ENCODE measurements around the gene ITGA3. TPM values are rescaled to one million over a fixed set of nuclear protein-coding genes. Genes with fewer than 3 reads are reported as not detected.
A peak's percentile ranks its signal among the peaks of the same experiment; 100 is the strongest.

ITGA3 gene
- total and polyA plus RNA-seq, 2 experiments from 2014 or later, result 28.5 to 32.8 TPM

- Histone ChIP-seq H3K79me2 (peaks cover 1% of the 10 kb centered on the region), H3K9me3 (ENCODE audit: low read depth) (no peaks in the 10 kb centered on the region), H3K4me3 (no peak overlapping the region), H3K27ac (peak overlapping the region; percentile 90), H2AFZ (no peak overlapping the region), H3K4me1 (ENCODE audit: insufficient read depth) (peaks cover 27% of the 10 kb centered on the region), H3K9me2 (replicated peaks; ENCODE audit: insufficient read depth) (no peaks in the 10 kb centered on the region), H3K4me2 (peak overlapping the region; percentile 73), H3K36me3 (replicated peaks; ENCODE audit: insufficient read depth, low read depth) (no peaks in the 10 kb centered on the region), H4K20me1 (ENCODE audit: insufficient read depth, poor library complexity, severe bottlenecking) (no peaks in the 10 kb centered on the region), H3K27me3 (no peaks in the 10 kb centered on the region)
- peak; percentile 75 for DNase-seq (ENCODE audit: low spot score)
- TF ChIP-seq EZH2phosphoT487 (IDR thresholded peaks at IDR 0.05; ENCODE audit: low read depth, severe bottlenecking, unreplicated experiment) (no peak), CTCF (IDR thresholded peaks at IDR 0.05; ENCODE audit: poor library complexity) (no peak), EZH2 (IDR thresholded peaks at IDR 0.05; ENCODE audit: borderline replicate concordance) (no peak)
- WGBS (ENCODE audit: low lambda C conversion rate, missing lambda C conversion rate), result 38% methylated on average over 14 of the region's 17 CpGs
Measured at GRCh38 chr17:50101346-50102163, 45.6 kb downstream of the ITGA3 start.

- Histone ChIP-seq H3K27me3 (no peaks in the 10 kb centered on the region), H3K79me2 (no peaks in the 10 kb centered on the region), H2AFZ (no peak overlapping the region), H3K9me3 (ENCODE audit: low read depth) (no peaks in the 10 kb centered on the region), H3K4me3 (no peak overlapping the region), H3K4me2 (peak overlapping the region; percentile 73), H3K27ac (peak overlapping the region; percentile 90), H3K4me1 (ENCODE audit: insufficient read depth) (peaks cover 27% of the 10 kb centered on the region), H4K20me1 (ENCODE audit: insufficient read depth, poor library complexity, severe bottlenecking) (no peaks in the 10 kb centered on the region), H3K9me2 (replicated peaks; ENCODE audit: insufficient read depth) (no peaks in the 10 kb centered on the region), H3K36me3 (replicated peaks; ENCODE audit: insufficient read depth, low read depth) (no peaks in the 10 kb centered on the region)
- peak; percentile 83 for DNase-seq (ENCODE audit: low spot score)
- 73% methylated on average over 14 of the region's 15 CpGs for WGBS (ENCODE audit: low lambda C conversion rate, missing lambda C conversion rate)
- TF ChIP-seq EZH2phosphoT487 (IDR thresholded peaks at IDR 0.05; ENCODE audit: low read depth, severe bottlenecking, unreplicated experiment) (no peak), EZH2 (IDR thresholded peaks at IDR 0.05; ENCODE audit: borderline replicate concordance) (no peak), CTCF (IDR thresholded peaks at IDR 0.05; ENCODE audit: poor library complexity) (no peak)
Measured at GRCh38 chr17:50102164-50102991, 46.5 kb downstream of the ITGA3 start.

- WGBS (ENCODE audit: low lambda C conversion rate, missing lambda C conversion rate), result 83% methylated on average over 2 of the region's 2 CpGs
- DNase-seq (ENCODE audit: low spot score), result no peak
Measured at GRCh38 chr17:50103252-50103651, 47.3 kb downstream of the ITGA3 start.

More at GRCh38 chr17:50103252-50103651, 47.3 kb downstream of the ITGA3 start:
- Histone ChIP-seq H3K9me2 (replicated peaks; ENCODE audit: insufficient read depth) (no peaks in the 10 kb centered on the region), H3K4me1 (ENCODE audit: insufficient read depth) (peaks cover 27% of the 10 kb centered on the region), H4K20me1 (ENCODE audit: insufficient read depth, poor library complexity, severe bottlenecking) (no peaks in the 10 kb centered on the region), H3K4me2 (no peak overlapping the region), H3K79me2 (no peaks in the 10 kb centered on the region), H3K4me3 (no peak overlapping the region), H2AFZ (no peak overlapping the region), H3K27me3 (no peaks in the 10 kb centered on the region), H3K27ac (no peak overlapping the region), H3K36me3 (replicated peaks; ENCODE audit: insufficient read depth, low read depth) (no peaks in the 10 kb centered on the region), H3K9me3 (ENCODE audit: low read depth) (no peaks in the 10 kb centered on the region)
- TF ChIP-seq CTCF (IDR thresholded peaks at IDR 0.05; ENCODE audit: poor library complexity), result no peak
- TF ChIP-seq EZH2phosphoT487 (IDR thresholded peaks at IDR 0.05; ENCODE audit: low read depth, severe bottlenecking, unreplicated experiment), result no peak

Measured in hepatocyte (in vitro differentiated cells).